ENCODE data around the gene PHF21B. TPM values are rescaled to one million over a fixed set of nuclear protein-coding genes. Genes with fewer than 3 reads are reported as not detected.

The PHF21B gene
- total and polyA plus RNA-seq, 2 donors (not counting 3 experiments of a cell fraction or from before 2014, with no cell fraction given), result not detected

DNA sequence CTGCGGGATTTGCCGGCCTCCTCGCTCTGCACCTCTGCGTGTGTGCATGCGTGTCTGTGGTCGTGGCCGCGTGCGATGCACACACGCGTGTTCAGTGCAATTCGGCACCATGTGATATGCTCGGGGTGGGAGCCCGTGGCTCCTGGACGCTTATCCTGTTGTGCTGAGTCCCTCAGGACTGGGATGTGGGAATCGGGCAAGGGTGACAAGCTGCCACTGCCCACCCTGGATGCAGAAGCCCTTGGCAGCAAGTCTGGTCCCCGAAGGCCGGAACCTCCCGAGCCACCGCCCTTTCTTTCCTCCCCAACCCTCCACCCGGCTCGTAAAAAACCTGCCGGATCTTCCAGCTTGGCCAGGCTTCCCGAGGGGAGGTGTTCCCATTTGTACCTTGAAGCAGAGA, 128.2 kb downstream of the PHF21B start:
- H3K36me3 ChIP-seq (ENCODE audit: control insufficient read depth in 2 of 2, extremely low read depth in 1 of 2, insufficient read depth in 2 of 2, low read length in 2 of 2), result no peaks in the 10 kb centered on the region
- H4K20me1 ChIP-seq (replicated peaks; ENCODE audit: control insufficient read depth, extremely low read depth, insufficient read depth, low read length), result no peaks in the 10 kb centered on the region
- H3K27ac ChIP-seq (ENCODE audit: insufficient read depth, low read depth, low read length), result no peak overlapping the region
- no peaks in the 10 kb centered on the region for H3K9me1 ChIP-seq (replicated peaks; ENCODE audit: control insufficient read depth, extremely low read depth, insufficient read depth, low read length)
- POLR2A ChIA-PET, result no interaction called here
- no peak overlapping the region for H3K9ac ChIP-seq (replicated peaks; ENCODE audit: extremely low read depth, insufficient read depth, low read length)
- no peaks in the 10 kb centered on the region for H3K27me3 ChIP-seq (ENCODE audit: control insufficient read depth in 2 of 2, insufficient read depth in 2 of 2, low read length in 2 of 2)
- no peak for DNase-seq (ENCODE audit: low read depth, low spot score)
- no peaks in the 10 kb centered on the region for H3K4me1 ChIP-seq (ENCODE audit: control insufficient read depth, extremely low read depth, insufficient read depth, low read length)
- no peak overlapping the region for H2AFZ ChIP-seq (ENCODE audit: low read depth, low read length)
- CTCF ChIA-PET, result no interaction called here
- H3K4me2 ChIP-seq (ENCODE audit: insufficient read depth, low read length), result no peak overlapping the region
- no TSS peak for BruUV-seq (replicated peaks)
- no peaks in the 10 kb centered on the region for H3K79me2 ChIP-seq (ENCODE audit: control insufficient read depth, insufficient read depth, low read length)
- no peak overlapping the region for H3K4me3 ChIP-seq (replicated peaks in 1 of 3; ENCODE audit: insufficient read depth in 1 of 3, low read depth in 1 of 3, low read length in 3 of 3)
- intact Hi-C loops (cut with micrococcal nuclease) (no loop called here), dilution Hi-C loops (cut with MboI; ENCODE audit: extremely low pct_ligation_motif_present, low sequenced_read_pairs) (no loop called here)
- peaks cover 3% of the 10 kb centered on the region for H3K9me3 ChIP-seq (replicated peaks; ENCODE audit: control insufficient read depth, insufficient read depth, low read length)
- FAIRE-seq, result no peak
- TF ChIP-seq FOS (IDR thresholded peaks at IDR 0.05; ENCODE audit: borderline replicate concordance, insufficient read depth, low read length) (no peak), MYC (IDR thresholded peaks at IDR 0.05; ENCODE audit: low read depth, low read length) (no peak), EZH2 (IDR thresholded peaks at IDR 0.05; ENCODE audit: borderline replicate concordance, low read depth, low read length, severe bottlenecking) (no peak), JUN (IDR thresholded peaks at IDR 0.05; ENCODE audit: borderline replicate concordance, insufficient read depth, insufficient read length, low read depth) (no peak), POLR2AphosphoS5 (IDR thresholded peaks at IDR 0.05; ENCODE audit: insufficient read depth, low read depth, low read length) (no peak), POLR2A (IDR thresholded peaks at IDR 0.05; ENCODE audit: low read depth, low read length) (no peak), GATA2 (IDR thresholded peaks at IDR 0.05; ENCODE audit: insufficient read depth, insufficient read length, low read depth, low read length) (no peak)
- TF ChIP-seq, protein P1, sequence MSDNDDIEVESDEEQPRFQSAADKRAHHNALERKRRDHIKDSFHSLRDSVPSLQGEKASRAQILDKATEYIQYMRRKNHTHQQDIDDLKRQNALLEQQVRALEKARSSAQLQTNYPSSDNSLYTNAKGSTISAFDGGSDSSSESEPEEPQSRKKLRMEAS (IDR thresholded peaks at IDR 0.05; ENCODE audit: insufficient read depth, insufficient read length), result no peak
- TF ChIP-seq, protein P2, sequence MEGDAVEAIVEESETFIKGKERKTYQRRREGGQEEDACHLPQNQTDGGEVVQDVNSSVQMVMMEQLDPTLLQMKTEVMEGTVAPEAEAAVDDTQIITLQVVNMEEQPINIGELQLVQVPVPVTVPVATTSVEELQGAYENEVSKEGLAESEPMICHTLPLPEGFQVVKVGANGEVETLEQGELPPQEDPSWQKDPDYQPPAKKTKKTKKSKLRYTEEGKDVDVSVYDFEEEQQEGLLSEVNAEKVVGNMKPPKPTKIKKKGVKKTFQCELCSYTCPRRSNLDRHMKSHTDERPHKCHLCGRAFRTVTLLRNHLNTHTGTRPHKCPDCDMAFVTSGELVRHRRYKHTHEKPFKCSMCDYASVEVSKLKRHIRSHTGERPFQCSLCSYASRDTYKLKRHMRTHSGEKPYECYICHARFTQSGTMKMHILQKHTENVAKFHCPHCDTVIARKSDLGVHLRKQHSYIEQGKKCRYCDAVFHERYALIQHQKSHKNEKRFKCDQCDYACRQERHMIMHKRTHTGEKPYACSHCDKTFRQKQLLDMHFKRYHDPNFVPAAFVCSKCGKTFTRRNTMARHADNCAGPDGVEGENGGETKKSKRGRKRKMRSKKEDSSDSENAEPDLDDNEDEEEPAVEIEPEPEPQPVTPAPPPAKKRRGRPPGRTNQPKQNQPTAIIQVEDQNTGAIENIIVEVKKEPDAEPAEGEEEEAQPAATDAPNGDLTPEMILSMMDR (IDR thresholded peaks at IDR 0.05; ENCODE audit: extremely low read depth in 1 of 2, insufficient read depth in 1 of 2, low read depth in 1 of 2, low read length in 2 of 2), result no peak
